H9 (cell line): ENCODE data around the gene AKAP9. TPM values are rescaled to one million over a fixed set of nuclear protein-coding genes. Genes with fewer than 3 reads are reported as not detected.

Experiments
- DNase-seq: peaks from one replicate; pipeline ENCODE4 v3.0.0-alpha.2; 2017
- H2AFZ ChIP-seq: one replicate; pipeline ENCODE4 v1.6.1; 2013; ENCODE audit warnings: mild to moderate bottlenecking, low read length, control low read depth, moderate library complexity
- H2AK5ac ChIP-seq: 2 replicates; pipeline ENCODE4 v1.6.1; 2013; ENCODE audit warnings: low read length, control low read depth, mixed read lengths; ENCODE audit not compliant: insufficient read length
- H2BK120ac ChIP-seq: one replicate; pipeline ENCODE4 v1.6.1; 2013; ENCODE audit warnings: low read depth, mild to moderate bottlenecking, low read length, control low read depth, inconsistent platforms; ENCODE audit not compliant: poor library complexity, severe bottlenecking
- H2BK12ac ChIP-seq: 2 replicates; pipeline ENCODE4 v1.6.1; 2013; ENCODE audit warnings: low read length, control low read depth, mixed read lengths, low read depth; ENCODE audit not compliant: insufficient read length
- H2BK15ac ChIP-seq: 2 replicates; pipeline ENCODE4 v1.6.1; 2013; ENCODE audit warnings: low read depth, low read length, control low read depth
- H2BK20ac ChIP-seq: one replicate; pipeline ENCODE4 v1.6.1; 2013; ENCODE audit warnings: low read depth, mild to moderate bottlenecking, low read length, control low read depth, inconsistent platforms; ENCODE audit not compliant: poor library complexity, severe bottlenecking
- H2BK5ac ChIP-seq: 2 replicates; pipeline ENCODE4 v1.6.1; 2013; ENCODE audit warnings: low read length, control low read depth, mixed read lengths; ENCODE audit not compliant: insufficient read length
- H3K14ac ChIP-seq: 2 replicates; pipeline ENCODE4 v1.6.1; 2013; ENCODE audit warnings: low read length, control low read depth; ENCODE audit not compliant: insufficient read depth
- H3K18ac ChIP-seq: 2 replicates; pipeline ENCODE4 v1.6.1; 2013; ENCODE audit warnings: low read depth, mild to moderate bottlenecking, mixed read lengths, low read length, control low read depth; ENCODE audit not compliant: insufficient read length
- H3K23ac ChIP-seq: 2 replicates; pipeline ENCODE4 v1.6.1; 2013; ENCODE audit warnings: low read length, control low read depth, mixed read lengths, low read depth; ENCODE audit not compliant: insufficient read length
- H3K23me2 ChIP-seq: 2 replicates; pipeline ENCODE4 v1.6.1; 2013; ENCODE audit warnings: low read depth, mild to moderate bottlenecking, mixed read lengths, low read length, control low read depth; ENCODE audit not compliant: insufficient read length, poor library complexity, severe bottlenecking
- H3K27ac ChIP-seq: 2 replicates; pipeline ENCODE4 v1.5.1; 2013; ENCODE audit warnings: low read length, control low read depth, mixed read lengths, low read depth; ENCODE audit not compliant: insufficient read length
- H3K27me3 ChIP-seq: 2 replicates; pipeline ENCODE4 v1.6.1; 2013; ENCODE audit warnings: low read length, control low read depth, inconsistent platforms; ENCODE audit not compliant: insufficient read depth
- H3K4ac ChIP-seq: 2 replicates; pipeline ENCODE4 v1.6.1; 2013; ENCODE audit warnings: low read depth, mild to moderate bottlenecking, control low read depth, inconsistent platforms, low read length, moderate library complexity
- H3K4me1 ChIP-seq: 2 replicates; pipeline ENCODE4 v1.6.1; 2013; ENCODE audit warnings: low read length, control low read depth, inconsistent platforms; ENCODE audit not compliant: insufficient read depth
- H3K4me2 ChIP-seq: 2 replicates; pipeline ENCODE4 v1.6.1; 2013; ENCODE audit warnings: low read length, control low read depth, mixed read lengths; ENCODE audit not compliant: insufficient read length, insufficient read depth
- H3K56ac ChIP-seq: 2 replicates; pipeline ENCODE4 v1.6.1; 2013; ENCODE audit warnings: low read depth, mild to moderate bottlenecking, mixed read lengths, low read length, control low read depth; ENCODE audit not compliant: insufficient read length
- H3K79me1 ChIP-seq: 2 replicates; pipeline ENCODE4 v1.6.1; 2013; ENCODE audit warnings: low read depth, mild to moderate bottlenecking, moderate library complexity, low read length, control low read depth, inconsistent platforms; ENCODE audit not compliant: insufficient read depth, poor library complexity, severe bottlenecking
- H3K79me2 ChIP-seq: 2 replicates; pipeline ENCODE4 v1.6.1; 2013; ENCODE audit warnings: low read length, control low read depth, inconsistent platforms; ENCODE audit not compliant: insufficient read depth
- H3K9ac ChIP-seq: 2 replicates; pipeline ENCODE4 v1.6.1; 2013; ENCODE audit warnings: low read length, control low read depth, mixed read lengths; ENCODE audit not compliant: insufficient read length; ENCODE audit errors: extremely low read depth
- H3K9me3 ChIP-seq: one replicate; pipeline ENCODE4 v1.6.1; 2013; ENCODE audit warnings: low read depth, low read length, inconsistent platforms; ENCODE audit not compliant: control insufficient read depth
- H3T11ph ChIP-seq: one replicate; pipeline ENCODE4 v1.6.1; 2013; ENCODE audit warnings: mild to moderate bottlenecking, low read length, control low read depth, inconsistent platforms
- H4K20me1 ChIP-seq: one replicate; pipeline ENCODE4 v1.6.1; 2013; ENCODE audit not compliant: control insufficient read depth, insufficient read length, insufficient read depth
- H4K5ac ChIP-seq: 2 replicates; pipeline ENCODE4 v1.6.1; 2013; ENCODE audit warnings: low read depth, mild to moderate bottlenecking, mixed read lengths, low read length, control low read depth; ENCODE audit not compliant: insufficient read length
- H4K8ac ChIP-seq: replicated peaks from 2 replicates; pipeline ENCODE4 v1.6.1; 2013; ENCODE audit warnings: low read length, control low read depth, mixed read lengths, low read depth; ENCODE audit not compliant: insufficient read length
- H4K91ac ChIP-seq: 2 replicates; pipeline ENCODE4 v1.6.1; 2013; ENCODE audit warnings: low read depth, mild to moderate bottlenecking, moderate library complexity, mixed read lengths, low read length, control low read depth; ENCODE audit not compliant: insufficient read length
- H3K27ac Mint-ChIP-seq, 3 experiments: 2 replicates in 2 of 3; 3 replicates in 1 of 3; pipeline ENCODE4 v1.8.0; 2020 to 2021; ENCODE audit warnings: mixed read lengths in 3 of 3, mild to moderate bottlenecking in 1 of 3, moderate library complexity in 1 of 3
- H3K27me3 Mint-ChIP-seq: 2 replicates; pipeline ENCODE4 v1.8.0; 2021; ENCODE audit warnings: low read depth, mild to moderate bottlenecking, moderate library complexity, mixed read lengths
- H3K36me3 Mint-ChIP-seq, 3 experiments: 2 replicates in 2 of 3; 3 replicates in 1 of 3; pipeline ENCODE4 v1.8.0; 2020 to 2021; ENCODE audit warnings: low read depth in 3 of 3, mixed read lengths in 3 of 3; ENCODE audit not compliant: insufficient read depth in 1 of 3
- H3K4me1 Mint-ChIP-seq, 2 experiments: 2 replicates each; pipeline ENCODE4 v1.8.0; 2020; ENCODE audit warnings: mixed read lengths in 2 of 2
- H3K4me3 Mint-ChIP-seq, 2 experiments: 2 replicates in 1 of 2; 3 replicates in 1 of 2; pipeline ENCODE4 v1.8.0; 2020 to 2021; ENCODE audit warnings: mild to moderate bottlenecking in 2 of 2, mixed read lengths in 2 of 2, moderate library complexity in 1 of 2
- H3K9me3 Mint-ChIP-seq, 2 experiments: 2 replicates in 1 of 2; 3 replicates in 1 of 2; pipeline ENCODE4 v1.8.0; 2020; ENCODE audit warnings: mild to moderate bottlenecking in 2 of 2, mixed read lengths in 2 of 2, moderate library complexity in 1 of 2
- CTCF ChIP-seq: fragments of 200-600 bp; sonication (generic); conservative IDR thresholded peaks from 3 replicates; pipeline ENCODE4 v1.8.0; 2021; ENCODE audit warnings: antibody characterized with exemption, mild to moderate bottlenecking
- WGBS: extraction: QIAGEN DNeasy Blood & Tissue Kit; methylation state at CpG from one replicate; pipeline ENCODE4 v1.1.7; 2013; ENCODE audit warnings: missing lambda C conversion rate, low lambda C conversion rate, mixed read lengths; ENCODE audit not compliant: insufficient read length; ENCODE audit errors: extremely low coverage; 5-methylcytosine and 5-hydroxymethylcytosine counted together
- total RNA-seq: library from RNA; stranded (reverse); gene quantifications from 2 replicates; pipeline ENCODE4 v1.2.1, GENCODE V29; 2021

Gene AKAP9
- total RNA-seq, 1 experiment from 2014 or later, result 22.4 TPM

- Histone ChIP-seq H3K4ac (no peak overlapping the region), H3K4me2 (no peak overlapping the region), H4K5ac (no peak overlapping the region), H3K9me3 (no peaks in the 10 kb centered on the region), H3K27ac (no peak overlapping the region), H3K23ac (no peak overlapping the region), H4K8ac (no peak overlapping the region), H3K79me2 (no peaks in the 10 kb centered on the region), H2BK15ac (no peak overlapping the region), H2BK120ac (no peak overlapping the region), H2AFZ (no peak overlapping the region), H2BK12ac (no peak overlapping the region), H3K27me3 (no peaks in the 10 kb centered on the region), H3K56ac (no peak overlapping the region), H3K14ac (no peak overlapping the region), H3K79me1 (no peaks in the 10 kb centered on the region), H3K18ac (no peak overlapping the region), H2BK5ac (no peak overlapping the region), H4K20me1 (no peaks in the 10 kb centered on the region), H3K9ac (no peak overlapping the region), H3T11ph (no peak overlapping the region), H3K23me2 (no peaks in the 10 kb centered on the region), H4K91ac (no peak overlapping the region), H2BK20ac (no peak overlapping the region), H2AK5ac (no peak overlapping the region), H3K4me1 (no peaks in the 10 kb centered on the region)
- no peaks in the 10 kb centered on the region for H3K4me1 Mint-ChIP-seq
- no peaks in the 10 kb centered on the region for H3K9me3 Mint-ChIP-seq
- no peak for TF ChIP-seq CTCF
- no peak for DNase-seq
- H3K4me3 Mint-ChIP-seq, result no peak overlapping the region
- H3K27me3 Mint-ChIP-seq, result no peaks in the 10 kb centered on the region
- no peak overlapping the region for H3K27ac Mint-ChIP-seq
- peaks cover under 1 to 1% (median under 1%) of the 10 kb centered on the region in 3 experiments; a peak in 4 of 7 replicates for H3K36me3 Mint-ChIP-seq
- no CpG with 5 or more reads among the region's 4 CpGs for WGBS
Measured at GRCh38 chr7:91976743-91977142, 36.1 kb downstream of the AKAP9 start.
